ENCODE results near the gene PTS.

The PTS gene

GRCh38 chr11:112265659-112266409 lies 39.6 kb downstream of the PTS start:
- no peak for TF ChIP-seq CTCF (IDR thresholded peaks at IDR 0.05; ENCODE audit: low read depth, low read length)
- no peak for DNase-seq (ENCODE audit: extremely low read depth, low read depth)

DNA sequence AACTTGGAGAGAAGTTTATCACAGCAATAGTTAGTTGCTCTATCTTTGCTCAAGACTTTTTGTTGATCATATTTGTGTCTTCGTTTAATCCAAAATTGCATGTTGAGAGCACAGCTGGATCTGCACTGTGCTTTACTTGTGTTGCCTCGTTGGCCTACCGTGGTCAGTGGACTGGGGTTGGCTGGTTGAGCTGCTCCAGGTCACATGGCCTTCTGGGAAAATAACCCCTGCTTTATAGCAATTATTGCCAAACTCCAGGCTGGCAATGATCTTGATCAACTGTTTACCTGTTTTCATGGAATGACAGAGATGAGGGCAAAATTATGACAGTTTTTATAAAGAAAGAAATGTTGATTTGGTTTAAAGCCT lies 40.2 kb downstream of the PTS start:
- TF ChIP-seq CTCF (IDR thresholded peaks at IDR 0.05; ENCODE audit: low read depth, low read length) = no peak
- no peak for DNase-seq (ENCODE audit: extremely low read depth, low read depth)

DNA sequence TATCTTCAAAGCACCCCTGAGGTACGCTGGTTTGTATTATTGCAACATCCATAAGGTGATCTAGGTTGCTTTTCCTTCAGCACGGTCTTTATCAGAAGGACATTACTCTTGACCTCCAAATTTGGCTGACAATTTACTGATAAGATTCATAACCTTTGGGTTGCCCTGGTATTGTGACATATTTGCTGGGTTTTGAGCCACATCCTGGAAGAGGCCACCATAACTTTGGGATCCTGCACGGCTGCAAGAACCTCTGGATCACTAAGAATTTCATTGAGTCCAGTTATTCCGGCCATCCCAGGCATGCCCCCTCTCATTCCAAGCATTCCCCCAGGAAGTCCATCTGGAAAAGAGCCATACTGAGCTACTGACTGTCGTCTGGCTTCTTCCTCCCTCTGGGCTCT lies 41.0 kb downstream of the PTS start:
- no peak for TF ChIP-seq CTCF (IDR thresholded peaks at IDR 0.05; ENCODE audit: low read depth, low read length)
- no peak for DNase-seq (ENCODE audit: extremely low read depth, low read depth)

GRCh38 chr11:112268406-112268805 lies 42.2 kb downstream of the PTS start:
- DNase-seq (ENCODE audit: extremely low read depth, low read depth) = no peak
- no peak for TF ChIP-seq CTCF (IDR thresholded peaks at IDR 0.05; ENCODE audit: low read depth, low read length)

GRCh38 chr11:112269139-112269538 lies 42.9 kb downstream of the PTS start:
- no peak for DNase-seq (ENCODE audit: extremely low read depth, low read depth)
- TF ChIP-seq CTCF (IDR thresholded peaks at IDR 0.05; ENCODE audit: low read depth, low read length) = no peak

DNA sequence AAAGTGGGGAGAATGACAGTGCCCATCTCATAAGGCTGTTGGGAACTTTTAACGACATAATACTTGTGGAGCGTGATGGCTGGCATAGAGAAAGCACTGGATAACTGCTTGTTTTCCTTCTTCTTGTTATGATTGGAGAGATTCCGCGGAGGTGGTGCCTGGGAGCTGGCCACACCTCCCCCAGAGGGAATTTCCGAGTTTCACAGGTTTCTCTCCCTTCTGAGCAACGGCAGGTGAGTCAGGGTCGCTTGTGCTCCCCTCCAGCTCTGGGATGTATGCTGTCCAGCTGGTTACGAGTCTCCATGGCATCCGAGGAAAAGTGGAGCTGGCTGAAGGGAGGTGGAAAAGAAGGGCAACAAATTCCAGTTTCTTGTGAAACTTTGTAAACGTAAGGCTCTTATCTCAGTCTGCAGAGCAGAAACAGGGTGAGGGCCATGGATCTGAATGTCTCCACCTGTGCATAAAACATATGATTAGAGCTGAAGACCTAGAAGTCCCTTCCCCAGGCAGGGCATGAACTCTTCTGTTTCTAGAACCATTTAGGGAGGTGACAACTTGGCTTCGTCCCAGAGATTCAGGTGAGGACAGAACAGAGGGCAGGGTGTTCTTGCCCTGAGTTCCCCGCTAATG lies 44.4 kb downstream of the PTS start:
- no peak for DNase-seq (ENCODE audit: extremely low read depth, low read depth)
- TF ChIP-seq CTCF (IDR thresholded peaks at IDR 0.05; ENCODE audit: low read depth, low read length) = no peak

DNA sequence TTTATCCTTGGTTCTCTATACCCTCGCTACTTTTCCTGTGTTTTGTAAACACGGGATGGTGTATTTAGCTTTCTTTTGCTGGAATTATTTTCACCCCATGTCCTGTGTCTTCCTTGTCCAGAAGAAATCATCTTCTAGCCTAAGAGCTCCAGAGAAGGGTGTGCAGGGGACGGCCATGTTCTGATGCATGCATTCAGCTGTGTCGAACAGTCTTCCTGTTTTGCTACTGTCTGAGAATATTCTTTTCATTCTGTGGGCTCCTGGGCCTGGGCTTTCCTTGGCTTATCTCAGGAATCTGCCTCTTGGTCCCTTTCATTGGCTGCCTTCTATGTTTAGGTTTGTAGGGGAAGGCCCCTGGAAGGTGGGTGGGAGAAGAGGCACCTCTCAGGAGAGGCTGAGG lies 45.0 kb downstream of the PTS start:
- no peak for DNase-seq (ENCODE audit: extremely low read depth, low read depth)
- TF ChIP-seq CTCF (IDR thresholded peaks at IDR 0.05; ENCODE audit: low read depth, low read length) = no peak

All from AG09319 (cell line).